ENCODE results near the gene MBD5. TPM values are rescaled to one million over a fixed set of nuclear protein-coding genes. Genes with fewer than 3 reads are reported as not detected.

The MBD5 gene
- total and polyA plus RNA-seq, 9 donors = 12.2 to 23.6 (median 19.6) TPM

GRCh38 chr2:148022351-148022750, 1.5 kb downstream of the MBD5 start:
- H3K36me3 ChIP-seq (ENCODE audit: control insufficient read depth, insufficient read depth, low read length) = no peaks in the 10 kb centered on the region
- peak; percentile 11 for DNase-seq
- no peaks in the 10 kb centered on the region for H3K9me3 ChIP-seq (replicated peaks; ENCODE audit: control insufficient read depth, low read depth, low read length)
- no CpG with 5 or more reads among the region's 1 CpG for WGBS (ENCODE audit: insufficient coverage)
- peak overlapping the region; percentile 81 for H3K4me3 ChIP-seq (ENCODE audit: low read length)
- no peaks in the 10 kb centered on the region for H3K27me3 ChIP-seq (ENCODE audit: control insufficient read depth, insufficient read depth, low read length)
- H3K4me1 ChIP-seq (ENCODE audit: control insufficient read depth, insufficient read depth, low read length) = peaks cover 4% of the 10 kb centered on the region
- H3K27ac ChIP-seq (ENCODE audit: low read length) = peak overlapping the region; percentile 99

GRCh38 chr2:148022882-148023281, 2.0 kb downstream of the MBD5 start:
- WGBS (ENCODE audit: insufficient coverage) = no CpG with 5 or more reads among the region's 2 CpGs
- H3K4me3 ChIP-seq (ENCODE audit: low read length) = no peak overlapping the region
- H3K36me3 ChIP-seq (ENCODE audit: control insufficient read depth, insufficient read depth, low read length) = no peaks in the 10 kb centered on the region
- peaks cover 4% of the 10 kb centered on the region for H3K4me1 ChIP-seq (ENCODE audit: control insufficient read depth, insufficient read depth, low read length)
- no peak for DNase-seq
- H3K9me3 ChIP-seq (replicated peaks; ENCODE audit: control insufficient read depth, low read depth, low read length) = no peaks in the 10 kb centered on the region
- no peak overlapping the region for H3K27ac ChIP-seq (ENCODE audit: low read length)
- H3K27me3 ChIP-seq (ENCODE audit: control insufficient read depth, insufficient read depth, low read length) = no peaks in the 10 kb centered on the region

GRCh38 chr2:148023861-148024260, 3.0 kb downstream of the MBD5 start:
- Histone ChIP-seq H3K27me3 (ENCODE audit: control insufficient read depth, insufficient read depth, low read length) (no peaks in the 10 kb centered on the region), H3K27ac (ENCODE audit: low read length) (no peak overlapping the region), H3K36me3 (ENCODE audit: control insufficient read depth, insufficient read depth, low read length) (no peaks in the 10 kb centered on the region), H3K9me3 (replicated peaks; ENCODE audit: control insufficient read depth, low read depth, low read length) (no peaks in the 10 kb centered on the region), H3K4me3 (ENCODE audit: low read length) (no peak overlapping the region), H3K4me1 (ENCODE audit: control insufficient read depth, insufficient read depth, low read length) (peaks cover 4% of the 10 kb centered on the region)
- no peak for DNase-seq

GRCh38 chr2:148026573-148026972, 5.7 kb downstream of the MBD5 start:
- Histone ChIP-seq H3K4me3 (ENCODE audit: low read length) (no peak overlapping the region), H3K9me3 (replicated peaks; ENCODE audit: control insufficient read depth, low read depth, low read length) (no peaks in the 10 kb centered on the region), H3K27me3 (ENCODE audit: control insufficient read depth, insufficient read depth, low read length) (no peaks in the 10 kb centered on the region), H3K36me3 (ENCODE audit: control insufficient read depth, insufficient read depth, low read length) (no peaks in the 10 kb centered on the region), H3K27ac (ENCODE audit: low read length) (no peak overlapping the region), H3K4me1 (ENCODE audit: control insufficient read depth, insufficient read depth, low read length) (no peaks in the 10 kb centered on the region)
- no peak for DNase-seq
- 94% methylated on average over 2 of the region's 2 CpGs for WGBS (ENCODE audit: insufficient coverage)

GRCh38 chr2:148027822-148028221, 6.9 kb downstream of the MBD5 start:
- no peaks in the 10 kb centered on the region for H3K36me3 ChIP-seq (ENCODE audit: control insufficient read depth, insufficient read depth, low read length)
- H3K9me3 ChIP-seq (replicated peaks; ENCODE audit: control insufficient read depth, low read depth, low read length) = no peaks in the 10 kb centered on the region
- DNase-seq = no peak
- no peaks in the 10 kb centered on the region for H3K4me1 ChIP-seq (ENCODE audit: control insufficient read depth, insufficient read depth, low read length)
- no peak overlapping the region for H3K4me3 ChIP-seq (ENCODE audit: low read length)
- no peaks in the 10 kb centered on the region for H3K27me3 ChIP-seq (ENCODE audit: control insufficient read depth, insufficient read depth, low read length)
- no CpG with 5 or more reads among the region's 1 CpG for WGBS (ENCODE audit: insufficient coverage)
- H3K27ac ChIP-seq (ENCODE audit: low read length) = no peak overlapping the region

GRCh38 chr2:148028781-148029180, 7.9 kb downstream of the MBD5 start:
- no CpG with 5 or more reads among the region's 1 CpG for WGBS (ENCODE audit: insufficient coverage)
- DNase-seq = no peak
- Histone ChIP-seq H3K27me3 (ENCODE audit: control insufficient read depth, insufficient read depth, low read length) (no peaks in the 10 kb centered on the region), H3K4me1 (ENCODE audit: control insufficient read depth, insufficient read depth, low read length) (no peaks in the 10 kb centered on the region), H3K4me3 (ENCODE audit: low read length) (no peak overlapping the region), H3K27ac (ENCODE audit: low read length) (no peak overlapping the region), H3K36me3 (ENCODE audit: control insufficient read depth, insufficient read depth, low read length) (no peaks in the 10 kb centered on the region), H3K9me3 (replicated peaks; ENCODE audit: control insufficient read depth, low read depth, low read length) (no peaks in the 10 kb centered on the region)

GRCh38 chr2:148031152-148031551, 10.3 kb downstream of the MBD5 start:
- H3K4me3 ChIP-seq (ENCODE audit: low read length) = no peak overlapping the region
- H3K27me3 ChIP-seq (ENCODE audit: control insufficient read depth, insufficient read depth, low read length) = no peaks in the 10 kb centered on the region
- H3K27ac ChIP-seq (ENCODE audit: low read length) = no peak overlapping the region
- H3K36me3 ChIP-seq (ENCODE audit: control insufficient read depth, insufficient read depth, low read length) = no peaks in the 10 kb centered on the region
- no peak for DNase-seq
- H3K9me3 ChIP-seq (replicated peaks; ENCODE audit: control insufficient read depth, low read depth, low read length) = no peaks in the 10 kb centered on the region
- no peaks in the 10 kb centered on the region for H3K4me1 ChIP-seq (ENCODE audit: control insufficient read depth, insufficient read depth, low read length)

- H3K4me3 ChIP-seq (ENCODE audit: low read length) = no peak overlapping the region
- H3K9me3 ChIP-seq (replicated peaks; ENCODE audit: control insufficient read depth, low read depth, low read length) = no peaks in the 10 kb centered on the region
- no peaks in the 10 kb centered on the region for H3K4me1 ChIP-seq (ENCODE audit: control insufficient read depth, insufficient read depth, low read length)
- 84% methylated on average over 2 of the region's 4 CpGs for WGBS (ENCODE audit: insufficient coverage)
- DNase-seq = no peak
- no peaks in the 10 kb centered on the region for H3K27me3 ChIP-seq (ENCODE audit: control insufficient read depth, insufficient read depth, low read length)
- no peak overlapping the region for H3K27ac ChIP-seq (ENCODE audit: low read length)
- H3K36me3 ChIP-seq (ENCODE audit: control insufficient read depth, insufficient read depth, low read length) = no peaks in the 10 kb centered on the region
These were observed 11.3 kb downstream of the MBD5 start for GRCh38 chr2:148032215-148032614.

GRCh38 chr2:148039783-148040182, 18.9 kb downstream of the MBD5 start:
- Histone ChIP-seq H3K27me3 (ENCODE audit: control insufficient read depth, insufficient read depth, low read length) (no peaks in the 10 kb centered on the region), H3K4me1 (ENCODE audit: control insufficient read depth, insufficient read depth, low read length) (no peaks in the 10 kb centered on the region), H3K27ac (ENCODE audit: low read length) (no peak overlapping the region), H3K9me3 (replicated peaks; ENCODE audit: control insufficient read depth, low read depth, low read length) (no peaks in the 10 kb centered on the region), H3K36me3 (ENCODE audit: control insufficient read depth, insufficient read depth, low read length) (no peaks in the 10 kb centered on the region), H3K4me3 (ENCODE audit: low read length) (no peak overlapping the region)
- no peak for DNase-seq
- WGBS (ENCODE audit: insufficient coverage) = no CpG with 5 or more reads among the region's 1 CpG

- DNase-seq = no peak
- no peak overlapping the region for H3K27ac ChIP-seq (ENCODE audit: low read length)
These were observed 21.3 kb downstream of the MBD5 start for GRCh38 chr2:148042219-148042618.

GRCh38 chr2:148044322-148044721, 23.4 kb downstream of the MBD5 start:
- Histone ChIP-seq H3K27me3 (ENCODE audit: control insufficient read depth, insufficient read depth, low read length) (no peaks in the 10 kb centered on the region), H3K27ac (ENCODE audit: low read length) (no peak overlapping the region), H3K4me1 (ENCODE audit: control insufficient read depth, insufficient read depth, low read length) (no peaks in the 10 kb centered on the region), H3K4me3 (ENCODE audit: low read length) (no peak overlapping the region), H3K36me3 (ENCODE audit: control insufficient read depth, insufficient read depth, low read length) (no peaks in the 10 kb centered on the region), H3K9me3 (replicated peaks; ENCODE audit: control insufficient read depth, low read depth, low read length) (no peaks in the 10 kb centered on the region)
- no peak for DNase-seq
- no CpG with 5 or more reads among the region's 2 CpGs for WGBS (ENCODE audit: insufficient coverage)

More at GRCh38 chr2:148042219-148042618, 21.3 kb downstream of the MBD5 start:
- H3K4me3 ChIP-seq (ENCODE audit: low read length) = no peak overlapping the region
- H3K9me3 ChIP-seq (replicated peaks; ENCODE audit: control insufficient read depth, low read depth, low read length) = no peaks in the 10 kb centered on the region
- no peaks in the 10 kb centered on the region for H3K27me3 ChIP-seq (ENCODE audit: control insufficient read depth, insufficient read depth, low read length)
- H3K36me3 ChIP-seq (ENCODE audit: control insufficient read depth, insufficient read depth, low read length) = no peaks in the 10 kb centered on the region
- no peaks in the 10 kb centered on the region for H3K4me1 ChIP-seq (ENCODE audit: control insufficient read depth, insufficient read depth, low read length)
- no CpG with 5 or more reads among the region's 2 CpGs for WGBS (ENCODE audit: insufficient coverage)
